HCT116 (cell line): ENCODE data around the gene ICAM1. TPM values are rescaled to one million over a fixed set of nuclear protein-coding genes. Genes with fewer than 3 reads are reported as not detected.

Experiments used
- ATAC-seq: fragments of 200-7000 bp; cut with Tn5 transposase; 2 replicates; pipeline ENCODE4 v1.9.1; 2020; ENCODE audit warnings: mild to moderate bottlenecking, moderate library complexity
- BruUV-seq: library from RNA; stranded (reverse); fragments of 400-500 nt; replicated peaks from 2 replicates; lab custom pipeline; 2021; lab: Mats Ljungman, UMichigan
- CTCF ChIA-PET: fragments of 300-600 bp; sonication (Branson Sonifier 250); formaldehyde crosslinking; loops from one replicate; lab custom pipeline; 2021; ENCODE audit warnings: antibody characterized with exemption; lab: Charles Lee
- POLR2A ChIA-PET: fragments of 300-600, 350-600 bp; sonication (Branson Sonifier 250); formaldehyde crosslinking; loops from one replicate; lab custom pipeline; 2021; ENCODE audit warnings: antibody characterized with exemption; lab: Charles Lee
- RAD21 ChIA-PET, 2 experiments: fragments of 300-600 bp; sonication (Branson Sonifier 250); formaldehyde crosslinking; loops; one replicate each; lab custom pipeline; 2023; ENCODE audit warnings: low total read pairs in 2 of 2; ENCODE audit not compliant: uncharacterized antibody in 2 of 2, unreplicated experiment in 2 of 2, low non-redundant PET in 1 of 2; lab: Charles Lee
- DNase-seq: peaks from one replicate; pipeline ENCODE4 v3.0.0-alpha.2; 2010; ENCODE audit warnings: low read depth, low spot score
- H2AFZ ChIP-seq: fragments of 200-600 bp; shearing (Covaris generic), sonication (generic); 2 replicates; pipeline ENCODE4 v1.6.1; 2017; ENCODE audit warnings: low read depth, mixed run types, mixed read lengths, antibody characterized with exemption, low read length; ENCODE audit not compliant: poor library complexity, severe bottlenecking
- H3K27ac ChIP-seq: 2 replicates; pipeline ENCODE4 v1.5.1; 2012; ENCODE audit warnings: low read depth, low read length
- H3K27me3 ChIP-seq: fragments of 200-600 bp; sonication (generic); 2 replicates; pipeline ENCODE4 v1.6.1; 2016; ENCODE audit warnings: mixed run types, low read length, mixed read lengths; ENCODE audit not compliant: insufficient read depth
- H3K36me3 ChIP-seq, 2 experiments: fragments of 200-500 bp in 1 of 2; fragments of 200-600 bp in 1 of 2; sonication (Bioruptor generic) in 1 of 2; sonication (generic) in 1 of 2; 2 replicates each; pipeline versions ENCODE4 v1.5.1 to v1.6.1; 2014 to 2016; ENCODE audit warnings: low read length in 2 of 2, inconsistent platforms in 1 of 2, mixed read lengths in 1 of 2, mixed run types in 1 of 2; ENCODE audit not compliant: insufficient read depth in 2 of 2, control insufficient read depth in 1 of 2
- H3K4me1 ChIP-seq, 2 experiments: fragments of 200-600 bp in 1 of 2; sonication (generic) in 1 of 2; 2 replicates each; pipeline versions ENCODE4 v1.5.1 to v1.6.1; 2012 to 2017; ENCODE audit warnings: low read length in 2 of 2, inconsistent platforms in 1 of 2, mild to moderate bottlenecking in 1 of 2, mixed read lengths in 1 of 2, mixed run types in 1 of 2, moderate library complexity in 1 of 2; ENCODE audit not compliant: insufficient read depth in 2 of 2, control insufficient read depth in 1 of 2
- H3K4me2 ChIP-seq: fragments of 200-600 bp; sonication (generic); 2 replicates; pipeline ENCODE4 v1.6.1; 2017; ENCODE audit warnings: mixed run types, low read length, mixed read lengths
- H3K4me3 ChIP-seq, 2 experiments: fragments of 200-600 bp in 1 of 2; sonication (generic) in 1 of 2; replicated peaks in 1 of 2; 2 replicates each; pipeline ENCODE4 v1.5.1; 2011 to 2016; ENCODE audit warnings: low read length in 2 of 2, control low read depth in 1 of 2, low read depth in 1 of 2, mild to moderate bottlenecking in 1 of 2, mixed read lengths in 1 of 2, mixed run types in 1 of 2
- H3K79me2 ChIP-seq: fragments of 200-600 bp; sonication (generic); 2 replicates; pipeline ENCODE4 v1.6.1; 2017; ENCODE audit warnings: mild to moderate bottlenecking, mixed run types, low read length, moderate library complexity, mixed read lengths; ENCODE audit not compliant: insufficient read depth
- H3K9ac ChIP-seq: fragments of 200-600 bp; sonication (generic); 2 replicates; pipeline ENCODE4 v1.6.1; 2016; ENCODE audit warnings: low read length, mixed read lengths
- H3K9me2 ChIP-seq: fragments of 200-600 bp; sonication (generic), shearing (Covaris generic); 2 replicates; pipeline ENCODE4 v1.6.1; 2017; ENCODE audit warnings: mixed run types, mild to moderate bottlenecking, moderate library complexity; ENCODE audit not compliant: insufficient read depth
- H3K9me3 ChIP-seq, 2 experiments: fragments of 200-500 bp in 1 of 2; fragments of 200-600 bp in 1 of 2; sonication (Bioruptor generic) in 1 of 2; sonication (generic) in 1 of 2; 2 replicates each; pipeline ENCODE4 v1.6.1; 2014 to 2017; ENCODE audit warnings: low read length in 2 of 2, mixed read lengths in 2 of 2, inconsistent platforms in 1 of 2, low read depth in 1 of 2, mild to moderate bottlenecking in 1 of 2, mixed run types in 1 of 2, moderate library complexity in 1 of 2; ENCODE audit not compliant: control insufficient read depth in 1 of 2, insufficient read depth in 1 of 2
- H4K20me1 ChIP-seq: fragments of 200-600 bp; sonication (generic), shearing (Covaris generic); 2 replicates; pipeline ENCODE4 v1.6.1; 2017; ENCODE audit warnings: mixed run types, mild to moderate bottlenecking, moderate library complexity; ENCODE audit not compliant: insufficient read depth
- CBX3 ChIP-seq: IDR thresholded peaks from 2 replicates; pipeline ENCODE4 v1.6.1; 2012; ENCODE audit warnings: low read depth
- CEBPB ChIP-seq: IDR thresholded peaks from 2 replicates; pipeline ENCODE4 v1.6.1; 2012; ENCODE audit warnings: low read depth
- EGR1 ChIP-seq: IDR thresholded peaks from 2 replicates; pipeline ENCODE4 v1.6.1; 2012; ENCODE audit warnings: low read depth
- EZH2phosphoT487 ChIP-seq: fragments of 200-600 bp; IDR thresholded peaks from 2 replicates; pipeline ENCODE4 v1.6.1; 2018; ENCODE audit warnings: antibody characterized with exemption, borderline replicate concordance
- FOSL1 ChIP-seq: IDR thresholded peaks from 2 replicates; pipeline ENCODE4 v1.6.1; 2012; ENCODE audit warnings: low read depth
- JUND ChIP-seq: IDR thresholded peaks from 2 replicates; pipeline ENCODE4 v1.6.1; 2012
- POLR2A ChIP-seq: IDR thresholded peaks from 2 replicates; pipeline ENCODE4 v1.7.0; 2011; ENCODE audit warnings: borderline replicate concordance; ENCODE audit not compliant: insufficient read depth, insufficient read length; ENCODE audit errors: extremely low read depth
- POLR2AphosphoS5 ChIP-seq: IDR thresholded peaks from 2 replicates; pipeline ENCODE4 v1.6.1; 2011; ENCODE audit warnings: mild to moderate bottlenecking, low read depth, low read length, moderate library complexity
- SP1 ChIP-seq: IDR thresholded peaks from 2 replicates; pipeline ENCODE4 v1.6.1; 2012; ENCODE audit warnings: low read depth
- SRF ChIP-seq: IDR thresholded peaks from 2 replicates; pipeline ENCODE4 v1.6.1; 2012; ENCODE audit warnings: low read depth
- TCF7L2 ChIP-seq: IDR thresholded peaks from 2 replicates; pipeline ENCODE4 v1.7.0; 2011; ENCODE audit warnings: borderline replicate concordance, inconsistent platforms; ENCODE audit not compliant: insufficient read depth, insufficient read length; ENCODE audit errors: extremely low read depth
- YY1 ChIP-seq: IDR thresholded peaks from 2 replicates; pipeline ENCODE4 v1.6.1; 2011; ENCODE audit warnings: low read length, low read depth, moderate library complexity, mild to moderate bottlenecking; ENCODE audit not compliant: insufficient replicate concordance; ENCODE audit errors: extremely low read depth
- intact Hi-C: fragments of 100-400 bp; cut with micrococcal nuclease; formaldehyde crosslinking; loops from 2 replicates; pipeline ENCODE4 v1.10.0; 2022
- total RNA-seq: library from RNA; stranded (reverse); gene quantifications from one replicate; pipeline ENCODE4 v1.2.1, GENCODE V29; 2021; ENCODE audit not compliant: unreplicated experiment
- TF ChIP-seq, protein P1 (sequence below): IDR thresholded peaks from 2 replicates; pipeline ENCODE4 v1.6.1; 2012
- TF ChIP-seq, protein P2 (sequence below): IDR thresholded peaks from 2 replicates; pipeline ENCODE4 v1.6.1; 2011; ENCODE audit warnings: mild to moderate bottlenecking, low read length, moderate library complexity; ENCODE audit not compliant: insufficient replicate concordance; ENCODE audit errors: extremely low read depth

Gene ICAM1
- total RNA-seq, 1 experiment from 2014 or later, result 5.0 TPM

DNA sequence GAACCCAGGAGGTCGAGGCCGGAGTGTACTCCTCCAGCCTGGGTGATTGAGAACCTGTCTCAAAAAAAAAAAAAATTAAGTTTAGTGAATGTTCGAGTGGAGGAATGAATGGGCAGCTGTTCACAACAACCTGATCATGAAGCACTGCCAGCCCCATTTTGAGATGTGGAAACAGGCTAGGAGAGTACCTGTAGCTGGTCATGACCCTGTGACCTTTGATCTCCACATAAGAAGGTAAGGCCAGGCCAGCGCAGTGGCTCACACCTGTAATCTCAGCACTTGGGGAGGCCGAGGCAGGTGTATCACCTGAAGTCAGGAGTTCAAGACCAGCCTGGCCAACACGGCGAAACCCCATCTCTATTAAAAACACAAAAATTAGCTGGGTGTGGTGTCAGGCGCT lies 54.8 kb downstream of the ICAM1 start:
- Histone ChIP-seq H3K27me3 (no peaks in the 10 kb centered on the region), H4K20me1 (no peaks in the 10 kb centered on the region), H3K27ac (no peak overlapping the region), H3K9me2 (no peaks in the 10 kb centered on the region), H3K9ac (no peak overlapping the region), H3K4me1 (no peaks in the 10 kb centered on the region), H3K79me2 (peaks cover 35% of the 10 kb centered on the region), H3K4me2 (no peak overlapping the region), H3K9me3 (no peaks in the 10 kb centered on the region), H2AFZ (no peak overlapping the region), H3K4me3 (no peak overlapping the region), H3K36me3 (peaks cover 35 to 55% of the 10 kb centered on the region in 2 experiments)
- RAD21 ChIA-PET, result no interaction called here
- no TSS peak for BruUV-seq
- DNase-seq (no peak), ATAC-seq (no peak)
- CTCF ChIA-PET, result no interaction called here
- TF ChIP-seq SP1 (no peak), POLR2AphosphoS5 (no peak), EGR1 (no peak), EZH2phosphoT487 (no peak), FOSL1 (no peak), JUND (no peak), YY1 (no peak), TCF7L2 (no peak), POLR2A (no peak), CEBPB (no peak), CBX3 (no peak), SRF (no peak)
- TF ChIP-seq, protein P1, sequence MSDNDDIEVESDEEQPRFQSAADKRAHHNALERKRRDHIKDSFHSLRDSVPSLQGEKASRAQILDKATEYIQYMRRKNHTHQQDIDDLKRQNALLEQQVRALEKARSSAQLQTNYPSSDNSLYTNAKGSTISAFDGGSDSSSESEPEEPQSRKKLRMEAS, result no peak
- TF ChIP-seq, protein P2, sequence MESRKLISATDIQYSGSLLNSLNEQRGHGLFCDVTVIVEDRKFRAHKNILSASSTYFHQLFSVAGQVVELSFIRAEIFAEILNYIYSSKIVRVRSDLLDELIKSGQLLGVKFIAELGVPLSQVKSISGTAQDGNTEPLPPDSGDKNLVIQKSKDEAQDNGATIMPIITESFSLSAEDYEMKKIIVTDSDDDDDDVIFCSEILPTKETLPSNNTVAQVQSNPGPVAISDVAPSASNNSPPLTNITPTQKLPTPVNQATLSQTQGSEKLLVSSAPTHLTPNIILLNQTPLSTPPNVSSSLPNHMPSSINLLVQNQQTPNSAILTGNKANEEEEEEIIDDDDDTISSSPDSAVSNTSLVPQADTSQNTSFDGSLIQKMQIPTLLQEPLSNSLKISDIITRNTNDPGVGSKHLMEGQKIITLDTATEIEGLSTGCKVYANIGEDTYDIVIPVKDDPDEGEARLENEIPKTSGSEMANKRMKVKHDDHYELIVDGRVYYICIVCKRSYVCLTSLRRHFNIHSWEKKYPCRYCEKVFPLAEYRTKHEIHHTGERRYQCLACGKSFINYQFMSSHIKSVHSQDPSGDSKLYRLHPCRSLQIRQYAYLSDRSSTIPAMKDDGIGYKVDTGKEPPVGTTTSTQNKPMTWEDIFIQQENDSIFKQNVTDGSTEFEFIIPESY, result no peak
- POLR2A ChIA-PET, result interaction anchor here (1.3 kb wide), 1 partner anchor 36 kb away, joined by 3 read pairs; the partner anchor contains the start of gene ICAM5
- intact Hi-C loops, result no loop called here
